ENCODE results near the gene USP24.

Gene USP24

GRCh38 chr1:55055084-55055882 lies 159.9 kb downstream of the USP24 start:
- no peak for DNase-seq (ENCODE audit: low read depth, low spot score)
- TF ChIP-seq POLR2AphosphoS5 (IDR thresholded peaks at IDR 0.05; ENCODE audit: borderline replicate concordance, low read depth, low read length), result no peak
- no peak for TF ChIP-seq EZH2 (IDR thresholded peaks at IDR 0.05)
- no peak for TF ChIP-seq FOXP2 (optimal IDR thresholded peaks at IDR 0.05; ENCODE audit: control extremely low read depth, extremely low read length, insufficient read depth)
- no peak overlapping the region for H3K27ac ChIP-seq
- H3K9ac ChIP-seq (ENCODE audit: insufficient read length), result no peak overlapping the region
- H3K36me3 ChIP-seq (ENCODE audit: insufficient read depth, low read length), result no peaks in the 10 kb centered on the region; the same call in 1 of the 2 replicates
- H3K4me3 ChIP-seq, result no peak overlapping the region
- no peaks in the 10 kb centered on the region for H3K9me3 ChIP-seq (ENCODE audit: low read depth, low read length)

GRCh38 chr1:55054396-55054795 lies 160.8 kb downstream of the USP24 start:
- no peak for DNase-seq (ENCODE audit: low read depth, low spot score)

GRCh38 chr1:55053265-55053954 lies 161.8 kb downstream of the USP24 start:
- H3K4me3 ChIP-seq, result no peak overlapping the region
- no peak overlapping the region for H3K27ac ChIP-seq
- no peak overlapping the region for H3K9ac ChIP-seq (ENCODE audit: insufficient read length)
- TF ChIP-seq POLR2AphosphoS5 (IDR thresholded peaks at IDR 0.05; ENCODE audit: borderline replicate concordance, low read depth, low read length), result no peak
- no peak for TF ChIP-seq EZH2 (IDR thresholded peaks at IDR 0.05)
- TF ChIP-seq FOXP2 (optimal IDR thresholded peaks at IDR 0.05; ENCODE audit: control extremely low read depth, extremely low read length, insufficient read depth), result no peak
- H3K36me3 ChIP-seq (ENCODE audit: insufficient read depth, low read length), result no peaks in the 10 kb centered on the region; the same call in 1 of the 2 replicates
- no peak for DNase-seq (ENCODE audit: low read depth, low spot score)
- no peaks in the 10 kb centered on the region for H3K9me3 ChIP-seq (ENCODE audit: low read depth, low read length)

More at GRCh38 chr1:55054396-55054795, 160.8 kb downstream of the USP24 start:
- Histone ChIP-seq H3K9me3 (ENCODE audit: low read depth, low read length) (no peaks in the 10 kb centered on the region), H3K36me3 (ENCODE audit: insufficient read depth, low read length) (no peaks in the 10 kb centered on the region; the same call in 1 of the 2 replicates), H3K27ac (no peak overlapping the region), H3K4me3 (no peak overlapping the region), H3K9ac (ENCODE audit: insufficient read length) (no peak overlapping the region)
- TF ChIP-seq EZH2 (IDR thresholded peaks at IDR 0.05) (no peak), FOXP2 (optimal IDR thresholded peaks at IDR 0.05; ENCODE audit: control extremely low read depth, extremely low read length, insufficient read depth) (no peak), POLR2AphosphoS5 (IDR thresholded peaks at IDR 0.05; ENCODE audit: borderline replicate concordance, low read depth, low read length) (no peak)

- no peak for TF ChIP-seq FOXP2 (optimal IDR thresholded peaks at IDR 0.05; ENCODE audit: control extremely low read depth, extremely low read length, insufficient read depth)
- TF ChIP-seq POLR2AphosphoS5 (IDR thresholded peaks at IDR 0.05; ENCODE audit: borderline replicate concordance, low read depth, low read length), result no peak
- no peak for TF ChIP-seq EZH2 (IDR thresholded peaks at IDR 0.05)
- H3K9ac ChIP-seq (ENCODE audit: insufficient read length), result no peak overlapping the region
- no peaks in the 10 kb centered on the region for H3K9me3 ChIP-seq (ENCODE audit: low read depth, low read length)
- H3K27ac ChIP-seq, result no peak overlapping the region
- no peaks in the 10 kb centered on the region; the same call in 1 of the 2 replicates for H3K36me3 ChIP-seq (ENCODE audit: insufficient read depth, low read length)
- no peak for DNase-seq (ENCODE audit: low read depth, low spot score)
- no peak overlapping the region for H3K4me3 ChIP-seq
Observed at GRCh38 chr1:55052221-55053142, 162.7 kb downstream of the USP24 start.

GRCh38 chr1:55051621-55052020 lies 163.5 kb downstream of the USP24 start:
- DNase-seq (ENCODE audit: low read depth, low spot score), result no peak
- Histone ChIP-seq H3K36me3 (ENCODE audit: insufficient read depth, low read length) (peaks cover 4% of the 10 kb centered on the region; the same call in 1 of the 2 replicates), H3K9ac (ENCODE audit: insufficient read length) (no peak overlapping the region), H3K4me3 (no peak overlapping the region), H3K9me3 (ENCODE audit: low read depth, low read length) (no peaks in the 10 kb centered on the region), H3K27ac (no peak overlapping the region)
- TF ChIP-seq POLR2AphosphoS5 (IDR thresholded peaks at IDR 0.05; ENCODE audit: borderline replicate concordance, low read depth, low read length) (no peak), EZH2 (IDR thresholded peaks at IDR 0.05) (no peak), FOXP2 (optimal IDR thresholded peaks at IDR 0.05; ENCODE audit: control extremely low read depth, extremely low read length, insufficient read depth) (no peak)

- no peak overlapping the region for H3K9ac ChIP-seq (ENCODE audit: insufficient read length)
- TF ChIP-seq POLR2AphosphoS5 (IDR thresholded peaks at IDR 0.05; ENCODE audit: borderline replicate concordance, low read depth, low read length) (no peak), EZH2 (IDR thresholded peaks at IDR 0.05) (no peak), FOXP2 (optimal IDR thresholded peaks at IDR 0.05; ENCODE audit: control extremely low read depth, extremely low read length, insufficient read depth) (no peak)
- DNase-seq (ENCODE audit: low read depth, low spot score), result no peak
- H3K4me3 ChIP-seq, result no peak overlapping the region
- H3K27ac ChIP-seq, result no peak overlapping the region
- no peaks in the 10 kb centered on the region for H3K9me3 ChIP-seq (ENCODE audit: low read depth, low read length)
- peaks cover 4% of the 10 kb centered on the region; the same call in 1 of the 2 replicates for H3K36me3 ChIP-seq (ENCODE audit: insufficient read depth, low read length)
Observed at GRCh38 chr1:55051169-55051568, 164.0 kb downstream of the USP24 start.

- TF ChIP-seq FOXP2 (optimal IDR thresholded peaks at IDR 0.05; ENCODE audit: control extremely low read depth, extremely low read length, insufficient read depth) (no peak), POLR2AphosphoS5 (IDR thresholded peaks at IDR 0.05; ENCODE audit: borderline replicate concordance, low read depth, low read length) (no peak), EZH2 (IDR thresholded peaks at IDR 0.05) (no peak)
- Histone ChIP-seq H3K9ac (ENCODE audit: insufficient read length) (no peak overlapping the region), H3K4me3 (no peak overlapping the region), H3K27ac (no peak overlapping the region), H3K9me3 (ENCODE audit: low read depth, low read length) (no peaks in the 10 kb centered on the region), H3K36me3 (ENCODE audit: insufficient read depth, low read length) (peaks cover 4% of the 10 kb centered on the region; the same call in 1 of the 2 replicates)
- DNase-seq (ENCODE audit: low read depth, low spot score), result peak; percentile 10
Observed at GRCh38 chr1:55050283-55050682, 164.9 kb downstream of the USP24 start.

All from SK-N-MC (cell line).